ENCODE results near the gene TNFSF11. TPM values are rescaled to one million over a fixed set of nuclear protein-coding genes. Genes with fewer than 3 reads are reported as not detected.

The TNFSF11 gene
- total RNA-seq, 4 donors from 2014 or later, result not detected

- Histone ChIP-seq H3K4me1 (no peaks in the 10 kb centered on the region), H3K27me3 (no peaks in the 10 kb centered on the region), H3K36me3 (no peaks in the 10 kb centered on the region), H3K9me3 (no peaks in the 10 kb centered on the region), H3K27ac (no peak overlapping the region), H3K4me3 (no peak overlapping the region)
- TF ChIP-seq POLR2A (IDR thresholded peaks at IDR 0.05), result no peak
- no peak for DNase-seq (ENCODE audit: low spot score in 2 of 2)
- 72 to 79% methylated on average over 1 of the region's 1 CpG for WGBS, 2 donors
Observed at GRCh38 chr13:42602906-42603305, 29.0 kb downstream of the TNFSF11 start.

GRCh38 chr13:42603571-42603970 is 29.6 kb downstream of the TNFSF11 start:
- WGBS, 2 donors, result 86 to 88% methylated on average over 2 of the region's 2 CpGs
- no peaks in the 10 kb centered on the region for H3K27me3 ChIP-seq

GRCh38 chr13:42607546-42607945 is 33.6 kb downstream of the TNFSF11 start:
- H3K4me3 ChIP-seq, result no peak overlapping the region
- no peaks in the 10 kb centered on the region for H3K36me3 ChIP-seq
- H3K9me3 ChIP-seq, result no peaks in the 10 kb centered on the region
- WGBS, 2 donors, result 80 to 81% methylated on average over 2 of the region's 2 CpGs
- H3K27ac ChIP-seq, result no peak overlapping the region
- TF ChIP-seq CTCF (IDR thresholded peaks at IDR 0.05) (no peak), EP300 (IDR thresholded peaks at IDR 0.05) (no peak), POLR2A (IDR thresholded peaks at IDR 0.05) (no peak)
- DNase-seq (ENCODE audit: low spot score in 2 of 2), result no peak
- H3K4me1 ChIP-seq, result no peaks in the 10 kb centered on the region
- no peaks in the 10 kb centered on the region for H3K27me3 ChIP-seq

More at GRCh38 chr13:42603571-42603970, 29.6 kb downstream of the TNFSF11 start:
- H3K36me3 ChIP-seq, result no peaks in the 10 kb centered on the region
- no peaks in the 10 kb centered on the region for H3K9me3 ChIP-seq
- TF ChIP-seq CTCF (IDR thresholded peaks at IDR 0.05), result no peak
- H3K27ac ChIP-seq, result no peak overlapping the region
- H3K4me3 ChIP-seq, result no peak overlapping the region
- DNase-seq (ENCODE audit: low spot score in 2 of 2), result no peak
- H3K4me1 ChIP-seq, result no peaks in the 10 kb centered on the region

- Histone ChIP-seq H3K4me3 (no peak overlapping the region), H3K9me3 (no peaks in the 10 kb centered on the region), H3K27me3 (no peaks in the 10 kb centered on the region), H3K27ac (no peak overlapping the region), H3K4me1 (no peaks in the 10 kb centered on the region), H3K36me3 (no peaks in the 10 kb centered on the region)
- DNase-seq (ENCODE audit: low spot score in 2 of 2), result no peak
- 66 to 92% methylated on average over 2 of the region's 2 CpGs for WGBS, 2 donors
- no peak for TF ChIP-seq CTCF (IDR thresholded peaks at IDR 0.05)
- TF ChIP-seq EP300 (IDR thresholded peaks at IDR 0.05), result no peak
- no peak for TF ChIP-seq POLR2A (IDR thresholded peaks at IDR 0.05)
Observed at GRCh38 chr13:42610649-42611048, 36.7 kb downstream of the TNFSF11 start.

- DNase-seq (ENCODE audit: low spot score in 2 of 2), result no peak
- Histone ChIP-seq H3K9me3 (no peaks in the 10 kb centered on the region), H3K27me3 (no peaks in the 10 kb centered on the region), H3K4me3 (no peak overlapping the region), H3K27ac (no peak overlapping the region), H3K4me1 (no peaks in the 10 kb centered on the region), H3K36me3 (no peaks in the 10 kb centered on the region)
- WGBS, 2 donors, result 84 to 90% methylated on average over 2 of the region's 2 CpGs
- TF ChIP-seq CTCF (IDR thresholded peaks at IDR 0.05), result no peak
- no peak for TF ChIP-seq POLR2A (IDR thresholded peaks at IDR 0.05)
- TF ChIP-seq EP300 (IDR thresholded peaks at IDR 0.05), result no peak
Observed at GRCh38 chr13:42611086-42611779, 37.3 kb downstream of the TNFSF11 start.
